IMR-90 (cell line): ENCODE measurements around the gene CACNG6. TPM values are rescaled to one million over a fixed set of nuclear protein-coding genes. Genes with fewer than 3 reads are reported as not detected.

Source experiments
- ATAC-seq: fragments of 200-7000 bp; cut with Tn5 transposase; 2 replicates; pipeline ENCODE4 v1.9.1; 2020; ENCODE audit warnings: low read depth, mild to moderate bottlenecking, moderate library complexity
- BruUV-seq: library from RNA; stranded (reverse); fragments of 400-500 nt; replicated peaks from 2 replicates; lab custom pipeline; 2021; lab: Mats Ljungman, UMichigan
- CTCF ChIA-PET: fragments of 300-600 bp; formaldehyde crosslinking; extraction: SDS; loops from one replicate; lab custom pipeline; 2021; ENCODE audit warnings: antibody characterized with exemption; lab: Yijun Ruan, JAX
- POLR2A ChIA-PET: fragments of 300-600 bp; sonication (Branson Sonifier 250); formaldehyde crosslinking; loops from one replicate; lab custom pipeline; 2022; ENCODE audit warnings: antibody characterized with exemption; ENCODE audit not compliant: unreplicated experiment; lab: Charles Lee
- DNase-seq: peaks from one replicate; pipeline ENCODE4 v3.0.0; 2013
- H2AFZ ChIP-seq: replicated peaks from 2 replicates; pipeline ENCODE3; 2013; ENCODE audit warnings: low read length, mild to moderate bottlenecking; ENCODE audit not compliant: poor library complexity
- H2AK5ac ChIP-seq: 2 replicates; pipeline ENCODE4 v1.6.1; 2013; ENCODE audit warnings: low read depth, low read length, inconsistent platforms
- H2AK9ac ChIP-seq: replicated peaks from 2 replicates; pipeline ENCODE3; 2013; ENCODE audit warnings: mild to moderate bottlenecking, low read depth, low read length, moderate library complexity; ENCODE audit not compliant: poor library complexity
- H2BK120ac ChIP-seq: 2 replicates; pipeline ENCODE4 v1.6.1; 2013; ENCODE audit warnings: low read depth, low read length, inconsistent platforms
- H2BK15ac ChIP-seq: 3 replicates; pipeline ENCODE4 v1.6.1; 2013; ENCODE audit warnings: low read depth, low read length, inconsistent platforms
- H2BK20ac ChIP-seq: 2 replicates; pipeline ENCODE4 v1.6.1; 2013; ENCODE audit warnings: low read depth, mild to moderate bottlenecking, inconsistent platforms, low read length, moderate library complexity
- H2BK5ac ChIP-seq: 2 replicates; pipeline ENCODE4 v1.6.1; 2013; ENCODE audit warnings: mild to moderate bottlenecking, low read depth, low read length, inconsistent platforms; ENCODE audit not compliant: poor library complexity, severe bottlenecking
- H3K14ac ChIP-seq: replicated peaks from 2 replicates; pipeline ENCODE4 v1.6.1; 2013; ENCODE audit warnings: low read depth, low read length, inconsistent platforms
- H3K18ac ChIP-seq: 2 replicates; pipeline ENCODE4 v1.6.1; 2013; ENCODE audit warnings: low read depth, low read length, control low read depth
- H3K23ac ChIP-seq: 2 replicates; pipeline ENCODE4 v1.6.1; 2013; ENCODE audit warnings: low read depth, low read length, inconsistent platforms
- H3K27ac ChIP-seq: 2 replicates; pipeline ENCODE4 v1.5.1; 2013; ENCODE audit warnings: mild to moderate bottlenecking, control low read depth, low read length; ENCODE audit not compliant: insufficient read depth
- H3K27me3 ChIP-seq: 2 replicates; pipeline ENCODE4 v1.6.1; 2013; ENCODE audit warnings: low read length; ENCODE audit not compliant: control insufficient read depth, insufficient read depth
- H3K36me3 ChIP-seq: 2 replicates; pipeline ENCODE4 v1.6.1; 2013; ENCODE audit warnings: low read length, mixed read lengths; ENCODE audit not compliant: control insufficient read depth, insufficient read depth
- H3K4ac ChIP-seq: 2 replicates; pipeline ENCODE4 v1.6.1; 2013; ENCODE audit warnings: low read depth, low read length, inconsistent platforms
- H3K4me1 ChIP-seq: 2 replicates; pipeline ENCODE4 v1.6.1; 2013; ENCODE audit warnings: low read length, mixed read lengths; ENCODE audit not compliant: control insufficient read depth, insufficient read depth
- H3K4me2 ChIP-seq: 2 replicates; pipeline ENCODE4 v1.6.1; 2013; ENCODE audit warnings: low read depth, mild to moderate bottlenecking, control low read depth, low read length, moderate library complexity
- H3K4me3 ChIP-seq: 2 replicates; pipeline ENCODE4 v1.5.1; 2013; ENCODE audit warnings: low read depth, mild to moderate bottlenecking, control low read depth, low read length, moderate library complexity; ENCODE audit not compliant: insufficient read depth
- H3K56ac ChIP-seq: 2 replicates; pipeline ENCODE4 v1.6.1; 2013; ENCODE audit warnings: low read length, inconsistent platforms; ENCODE audit not compliant: insufficient read depth; ENCODE audit errors: extremely low read depth
- H3K79me1 ChIP-seq, 2 experiments: 2 replicates each; pipeline ENCODE4 v1.6.1; 2013; ENCODE audit warnings: low read length in 2 of 2, inconsistent platforms in 1 of 2, low read depth in 1 of 2
- H3K9ac ChIP-seq: 2 replicates; pipeline ENCODE4 v1.6.1; 2013; ENCODE audit warnings: low read depth, low read length, control low read depth
- H3K9me1 ChIP-seq: 2 replicates; pipeline ENCODE4 v1.6.1; 2013; ENCODE audit warnings: low read length, inconsistent platforms; ENCODE audit not compliant: insufficient read depth
- H3K9me3 ChIP-seq: 2 replicates; pipeline ENCODE4 v1.6.1; 2013; ENCODE audit warnings: low read length; ENCODE audit not compliant: control insufficient read depth, insufficient read depth
- H4K20me1 ChIP-seq: 2 replicates; pipeline ENCODE4 v1.6.1; 2013; ENCODE audit warnings: low read length, inconsistent platforms; ENCODE audit not compliant: insufficient read depth
- H4K5ac ChIP-seq: 2 replicates; pipeline ENCODE4 v1.6.1; 2013; ENCODE audit warnings: mild to moderate bottlenecking, low read depth, low read length, control low read depth
- H4K8ac ChIP-seq, 2 experiments: 2 replicates each; pipeline ENCODE4 v1.6.1; 2013; ENCODE audit warnings: low read depth in 2 of 2, low read length in 2 of 2, control low read depth in 1 of 2, inconsistent platforms in 1 of 2
- H4K91ac ChIP-seq: 2 replicates; pipeline ENCODE4 v1.6.1; 2013; ENCODE audit warnings: low read depth, low read length, inconsistent platforms; ENCODE audit not compliant: insufficient read depth
- BHLHE40 ChIP-seq: fragments of 150-350 bp; IDR thresholded peaks from 2 replicates; pipeline ENCODE4 v1.6.1; 2016; ENCODE audit warnings: mild to moderate bottlenecking, low read depth, low read length
- CHD1 ChIP-seq: IDR thresholded peaks from 2 replicates; pipeline ENCODE4 v1.6.1; 2012; ENCODE audit warnings: low read depth, low read length, improper control_type of control experiment
- CTCF ChIP-seq: conservative IDR thresholded peaks from 2 replicates; pipeline ENCODE4 v1.5.1; 2012; ENCODE audit warnings: mild to moderate bottlenecking, low read depth, low read length, improper control_type of control experiment
- MAFK ChIP-seq: IDR thresholded peaks from 2 replicates; pipeline ENCODE4 v1.6.1; 2012; ENCODE audit warnings: low read depth, low read length, improper control_type of control experiment
- MAZ ChIP-seq: IDR thresholded peaks from 2 replicates; pipeline ENCODE4 v1.6.1; 2012; ENCODE audit warnings: low read depth, mild to moderate bottlenecking, low read length, improper control_type of control experiment, moderate library complexity, borderline replicate concordance
- MXI1 ChIP-seq: IDR thresholded peaks from 2 replicates; pipeline ENCODE4 v1.6.1; 2012; ENCODE audit warnings: low read depth, mild to moderate bottlenecking, low read length, moderate library complexity, borderline replicate concordance
- NFE2L2 ChIP-seq: fragments of 150-350 bp; IDR thresholded peaks from 2 replicates; pipeline ENCODE4 v1.6.1; 2016; ENCODE audit warnings: low read depth, mild to moderate bottlenecking, low read length
- POLR2A ChIP-seq: IDR thresholded peaks from 2 replicates; pipeline ENCODE4 v1.6.1; 2012; ENCODE audit warnings: mild to moderate bottlenecking, low read depth, low read length
- RFX5 ChIP-seq: IDR thresholded peaks from 2 replicates; pipeline ENCODE4 v1.8.0; 2012; ENCODE audit warnings: low read depth, mild to moderate bottlenecking, low read length, moderate library complexity
- SMC3 ChIP-seq: fragments of 150-350 bp; IDR thresholded peaks from 2 replicates; pipeline ENCODE4 v1.6.1; 2016; ENCODE audit warnings: low read depth, mild to moderate bottlenecking, antibody characterized with exemption, low read length, moderate library complexity
- USF2 ChIP-seq: fragments of 150-350 bp; IDR thresholded peaks from 2 replicates; pipeline ENCODE4 v1.6.1; 2017; ENCODE audit warnings: mild to moderate bottlenecking, antibody characterized with exemption, low read length, low read depth
- WGBS, 2 experiments: methylation state at CpG; one replicate each; pipeline versions ENCODE4 v1.1.5 to v1.1.7; 2013; ENCODE audit warnings: missing lambda C conversion rate in 2 of 2; ENCODE audit not compliant: insufficient read length in 1 of 2; ENCODE audit errors: extremely low coverage in 2 of 2; 5-methylcytosine and 5-hydroxymethylcytosine counted together
- dilution Hi-C: fragments of 300-500 bp; cut with HindIII; formaldehyde crosslinking; loops from one replicate; pipeline ENCODE4 v1.14.3; 2018; ENCODE audit warnings: low sequenced_read_pairs; ENCODE audit not compliant: unreplicated experiment
- in situ Hi-C: fragments of 300-500 bp; cut with MboI; formaldehyde crosslinking; loops from 3 replicates; pipeline ENCODE4 v1.14.3; 2019; ENCODE audit warnings: low sequenced_read_pairs, inconsistent platforms, mixed read lengths
- intact Hi-C: fragments of 100-400 bp; cut with micrococcal nuclease; formaldehyde crosslinking; loops from 2 replicates; pipeline ENCODE4 v1.10.0; 2022
- polyA plus RNA-seq, 3 experiments: library from polyadenylated mRNA; depleted of rRNA; stranded (reverse); fragments of >200 nt; gene quantifications; 2 replicates each; pipeline ENCODE4 v1.2.3, GENCODE V29; 2012; ENCODE audit warnings: low replicate concordance in 1 of 3
- total RNA-seq: library from RNA; depleted of rRNA; stranded (reverse); fragments of >200 nt; gene quantifications from 2 replicates; pipeline ENCODE4 v1.2.3, GENCODE V29; 2012
- TF ChIP-seq, protein P1 (sequence below): fragments of 150-350 bp; IDR thresholded peaks from 2 replicates; pipeline ENCODE4 v1.6.1; 2016; ENCODE audit warnings: low read depth, mild to moderate bottlenecking, low read length, moderate library complexity, borderline replicate concordance

The CACNG6 gene
- total and polyA plus RNA-seq, 2 of the 4 experiments (the other 2 are of a cell fraction), result not detected

- no peak for TF ChIP-seq BHLHE40
Measured at GRCh38 chr19:53989600-53990533, 1.6 kb upstream of the CACNG6 start (continued).

- no peak overlapping the region for H2BK120ac ChIP-seq
- intact Hi-C loops, result no loop called here
- no peaks in the 10 kb centered on the region for H3K79me1 ChIP-seq
- ATAC-seq, result no peak
- no peaks in the 10 kb centered on the region for H4K20me1 ChIP-seq
- H4K91ac ChIP-seq, result no peak overlapping the region
- H3K9ac ChIP-seq, result no peak overlapping the region
- H4K8ac ChIP-seq, result no peak overlapping the region
- CTCF ChIA-PET, result no interaction called here
- no peaks in the 10 kb centered on the region for H3K9me3 ChIP-seq
- no peak overlapping the region for H2BK15ac ChIP-seq
- H3K14ac ChIP-seq, result no peak overlapping the region
- H3K4me2 ChIP-seq, result no peak overlapping the region
- no peak overlapping the region for H3K23ac ChIP-seq
- no peak overlapping the region for H3K4ac ChIP-seq
- H2BK5ac ChIP-seq, result no peak overlapping the region
- dilution Hi-C loops, result no loop called here
- H2AFZ ChIP-seq, result no peak overlapping the region
- H2BK20ac ChIP-seq, result no peak overlapping the region
- peaks cover 32% of the 10 kb centered on the region; the same call in 1 of the 2 replicates for H3K27me3 ChIP-seq
- WGBS, 2 experiments, result 65% methylated on average over 5 of the region's 9 CpGs; no CpG with 5 or more reads in 1 of the 2 experiments
- no peak overlapping the region for H3K4me3 ChIP-seq
- no peak for DNase-seq
- no peak overlapping the region for H3K56ac ChIP-seq
- no peak overlapping the region for H3K27ac ChIP-seq
- BruUV-seq, result no TSS peak
- in situ Hi-C loops, result no loop called here
- POLR2A ChIA-PET, result no interaction called here
- no peaks in the 10 kb centered on the region for H3K36me3 ChIP-seq
- H2AK9ac ChIP-seq, result no peak overlapping the region
- no peaks in the 10 kb centered on the region for H3K4me1 ChIP-seq
- H4K5ac ChIP-seq, result no peak overlapping the region
- no peak overlapping the region for H3K18ac ChIP-seq
- H3K9me1 ChIP-seq, result no peaks in the 10 kb centered on the region
- H2AK5ac ChIP-seq, result no peak overlapping the region
- TF ChIP-seq SMC3 (no peak), MXI1 (no peak), BHLHE40 (no peak), POLR2A (no peak), CTCF (no peak), MAFK (no peak), RFX5 (no peak), MAZ (no peak), USF2 (no peak), NFE2L2 (no peak), CHD1 (no peak)
- TF ChIP-seq, protein P1, sequence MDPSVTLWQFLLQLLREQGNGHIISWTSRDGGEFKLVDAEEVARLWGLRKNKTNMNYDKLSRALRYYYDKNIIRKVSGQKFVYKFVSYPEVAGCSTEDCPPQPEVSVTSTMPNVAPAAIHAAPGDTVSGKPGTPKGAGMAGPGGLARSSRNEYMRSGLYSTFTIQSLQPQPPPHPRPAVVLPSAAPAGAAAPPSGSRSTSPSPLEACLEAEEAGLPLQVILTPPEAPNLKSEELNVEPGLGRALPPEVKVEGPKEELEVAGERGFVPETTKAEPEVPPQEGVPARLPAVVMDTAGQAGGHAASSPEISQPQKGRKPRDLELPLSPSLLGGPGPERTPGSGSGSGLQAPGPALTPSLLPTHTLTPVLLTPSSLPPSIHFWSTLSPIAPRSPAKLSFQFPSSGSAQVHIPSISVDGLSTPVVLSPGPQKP, result no peak
Measured at GRCh38 chr19:53992211-53992610, 774 bp downstream of the CACNG6 start.
